OCI-LY3 (cell line): ENCODE data around the gene DNAJC18.

Experiments used
- H2AFZ ChIP-seq: fragments of 200-600, 300-600 bp; shearing (Covaris generic); 2 replicates; pipeline ENCODE4 v1.6.0; 2014; ENCODE audit warnings: antibody characterized with exemption, low read depth, low read length
- H3K27ac ChIP-seq: fragments of 200-600, 300-600 bp; sonication (generic); 2 replicates; pipeline ENCODE4 v1.5.1; 2014; ENCODE audit warnings: mild to moderate bottlenecking, low read length, moderate library complexity, mixed read lengths
- H3K27me3 ChIP-seq: fragments of 200-600, 300-600 bp; sonication (generic); 2 replicates; pipeline ENCODE4 v1.6.1; 2014; ENCODE audit warnings: low read depth, low read length, mixed read lengths
- H3K36me3 ChIP-seq: fragments of 200-600, 300-600 bp; sonication (generic); replicated peaks from 2 replicates; pipeline ENCODE3; 2014; ENCODE audit warnings: low read depth, low read length, mixed read lengths
- H3K4me1 ChIP-seq: fragments of 300-600, 200-600 bp; sonication (generic); 2 replicates; pipeline ENCODE4 v1.6.1; 2014; ENCODE audit warnings: low read length, mixed read lengths
- H3K4me2 ChIP-seq: fragments of 200-600, 300-600 bp; sonication (generic); 2 replicates; pipeline ENCODE4 v1.6.1; 2014; ENCODE audit warnings: low read length, mixed read lengths
- H3K4me3 ChIP-seq: fragments of 300-600, 200-600 bp; sonication (generic); 2 replicates; pipeline ENCODE4 v1.5.1; 2014; ENCODE audit warnings: antibody characterized with exemption, mild to moderate bottlenecking, low read length, moderate library complexity
- H3K79me2 ChIP-seq: fragments of 300-600, 200-600 bp; shearing (Covaris generic); 2 replicates; pipeline ENCODE4 v1.6.1; 2014; ENCODE audit warnings: mild to moderate bottlenecking, low read length, mixed read lengths
- H3K9ac ChIP-seq: fragments of 300-600, 200-600 bp; shearing (Covaris generic); 2 replicates; pipeline ENCODE4 v1.6.0; 2014; ENCODE audit warnings: mild to moderate bottlenecking, low read length, moderate library complexity
- H3K9me3 ChIP-seq: fragments of 200-600, 300-600 bp; shearing (Covaris generic); 2 replicates; pipeline ENCODE4 v1.6.1; 2014; ENCODE audit warnings: low read length, mixed read lengths; ENCODE audit not compliant: insufficient read depth
- H4K20me1 ChIP-seq: fragments of 200-600, 300-600 bp; sonication (generic); 2 replicates; pipeline ENCODE4 v1.6.1; 2016; ENCODE audit warnings: low read length, mixed read lengths; ENCODE audit not compliant: insufficient read depth
- EZH2phosphoT487 ChIP-seq: fragments of 200-600 bp; shearing (Covaris generic); IDR thresholded peaks from 2 replicates; pipeline ENCODE4 v1.6.1; 2018; ENCODE audit warnings: antibody characterized with exemption, mixed run types, low read depth
- TF ChIP-seq, protein P1 (sequence below): fragments of 200-600, 300-600 bp; sonication (generic); IDR thresholded peaks from 2 replicates; pipeline ENCODE4 v1.5.1; 2014; ENCODE audit warnings: antibody characterized with exemption, low read length, low read depth

DNAJC18 gene

DNA sequence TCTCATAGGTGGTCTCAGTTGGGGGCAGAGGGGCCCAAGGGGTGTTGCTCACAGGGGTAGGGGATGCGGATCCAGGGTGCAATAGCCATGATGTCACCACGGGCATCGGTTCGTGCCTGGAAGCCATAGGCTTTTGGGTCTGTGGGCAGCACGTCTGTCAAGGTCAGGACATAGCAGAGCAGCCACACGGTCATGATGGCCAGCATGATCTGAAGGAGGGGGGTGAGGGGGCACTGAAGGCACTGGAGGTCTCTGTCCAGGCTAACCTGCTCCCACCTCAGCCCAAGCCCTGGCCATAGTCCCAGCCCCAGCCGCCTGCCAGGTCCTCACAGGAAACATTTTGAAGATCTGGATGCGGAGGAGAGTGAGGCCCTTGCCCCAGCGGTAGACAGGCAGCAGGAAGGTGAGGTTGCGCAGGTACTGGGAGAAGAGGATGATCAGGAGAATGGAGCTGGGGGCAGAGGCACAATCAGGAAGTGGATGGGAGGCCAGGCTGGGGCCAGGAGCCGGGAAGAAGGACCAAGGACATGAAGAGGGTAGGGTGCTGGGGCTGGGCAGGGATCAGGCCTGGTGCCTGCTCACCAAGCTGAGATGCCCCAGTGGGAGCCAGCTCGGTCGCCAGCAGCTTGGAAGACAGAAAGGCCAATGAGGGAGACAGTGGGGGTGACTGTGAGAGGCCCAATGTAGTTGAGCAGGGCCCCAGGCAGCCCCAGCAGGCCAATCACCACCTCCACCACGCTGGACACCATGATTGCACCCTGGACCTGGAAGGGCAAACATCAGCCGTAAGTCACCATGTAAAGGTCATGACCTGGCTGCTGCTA is 59.5 kb downstream of the DNAJC18 start:
- Histone ChIP-seq H4K20me1 (no peaks in the 10 kb centered on the region), H2AFZ (no peak overlapping the region), H3K4me2 (no peak overlapping the region)

DNA sequence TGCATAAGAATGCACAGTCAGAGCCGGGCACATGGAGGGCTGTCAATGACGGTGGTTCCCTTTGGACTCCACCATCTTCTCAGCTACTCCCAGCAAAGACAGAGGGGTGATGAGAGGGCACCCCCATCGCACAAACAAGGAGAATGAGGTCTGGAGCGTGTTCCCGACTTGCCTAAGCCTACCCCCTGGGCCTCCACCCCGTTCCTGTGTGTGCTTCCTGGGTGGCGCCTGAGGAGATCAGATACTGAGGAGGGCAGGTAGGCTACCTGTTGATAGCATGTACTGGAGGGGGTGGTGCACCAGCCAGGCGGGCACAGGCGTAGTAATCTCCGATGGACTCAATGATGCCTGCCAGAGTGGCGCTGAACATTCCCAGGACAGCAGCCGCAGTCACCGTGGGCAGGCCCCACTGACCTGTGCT is 60.4 kb downstream of the DNAJC18 start:
- Histone ChIP-seq H2AFZ (no peak overlapping the region), H3K9ac (no peak overlapping the region), H3K36me3 (no peaks in the 10 kb centered on the region), H3K27me3 (no peaks in the 10 kb centered on the region), H3K27ac (no peak overlapping the region), H3K9me3 (no peaks in the 10 kb centered on the region), H3K79me2 (no peaks in the 10 kb centered on the region), H3K4me3 (no peak overlapping the region), H3K4me2 (no peak overlapping the region), H3K4me1 (no peaks in the 10 kb centered on the region), H4K20me1 (no peaks in the 10 kb centered on the region)
- no peak for TF ChIP-seq EZH2phosphoT487
- TF ChIP-seq, protein P1, sequence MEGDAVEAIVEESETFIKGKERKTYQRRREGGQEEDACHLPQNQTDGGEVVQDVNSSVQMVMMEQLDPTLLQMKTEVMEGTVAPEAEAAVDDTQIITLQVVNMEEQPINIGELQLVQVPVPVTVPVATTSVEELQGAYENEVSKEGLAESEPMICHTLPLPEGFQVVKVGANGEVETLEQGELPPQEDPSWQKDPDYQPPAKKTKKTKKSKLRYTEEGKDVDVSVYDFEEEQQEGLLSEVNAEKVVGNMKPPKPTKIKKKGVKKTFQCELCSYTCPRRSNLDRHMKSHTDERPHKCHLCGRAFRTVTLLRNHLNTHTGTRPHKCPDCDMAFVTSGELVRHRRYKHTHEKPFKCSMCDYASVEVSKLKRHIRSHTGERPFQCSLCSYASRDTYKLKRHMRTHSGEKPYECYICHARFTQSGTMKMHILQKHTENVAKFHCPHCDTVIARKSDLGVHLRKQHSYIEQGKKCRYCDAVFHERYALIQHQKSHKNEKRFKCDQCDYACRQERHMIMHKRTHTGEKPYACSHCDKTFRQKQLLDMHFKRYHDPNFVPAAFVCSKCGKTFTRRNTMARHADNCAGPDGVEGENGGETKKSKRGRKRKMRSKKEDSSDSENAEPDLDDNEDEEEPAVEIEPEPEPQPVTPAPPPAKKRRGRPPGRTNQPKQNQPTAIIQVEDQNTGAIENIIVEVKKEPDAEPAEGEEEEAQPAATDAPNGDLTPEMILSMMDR = no peak

More for the DNA sequence above, 59.5 kb downstream of the DNAJC18 start:
- TF ChIP-seq, protein P1 = no peak
- no peak for TF ChIP-seq EZH2phosphoT487
- H3K9me3 ChIP-seq = no peaks in the 10 kb centered on the region
- peaks cover 7% of the 10 kb centered on the region for H3K4me1 ChIP-seq
- H3K36me3 ChIP-seq = no peaks in the 10 kb centered on the region
- H3K4me3 ChIP-seq = no peak overlapping the region
- no peak overlapping the region for H3K27ac ChIP-seq
- no peak overlapping the region for H3K9ac ChIP-seq
- H3K27me3 ChIP-seq = no peaks in the 10 kb centered on the region
- H3K79me2 ChIP-seq = no peaks in the 10 kb centered on the region

DNA sequence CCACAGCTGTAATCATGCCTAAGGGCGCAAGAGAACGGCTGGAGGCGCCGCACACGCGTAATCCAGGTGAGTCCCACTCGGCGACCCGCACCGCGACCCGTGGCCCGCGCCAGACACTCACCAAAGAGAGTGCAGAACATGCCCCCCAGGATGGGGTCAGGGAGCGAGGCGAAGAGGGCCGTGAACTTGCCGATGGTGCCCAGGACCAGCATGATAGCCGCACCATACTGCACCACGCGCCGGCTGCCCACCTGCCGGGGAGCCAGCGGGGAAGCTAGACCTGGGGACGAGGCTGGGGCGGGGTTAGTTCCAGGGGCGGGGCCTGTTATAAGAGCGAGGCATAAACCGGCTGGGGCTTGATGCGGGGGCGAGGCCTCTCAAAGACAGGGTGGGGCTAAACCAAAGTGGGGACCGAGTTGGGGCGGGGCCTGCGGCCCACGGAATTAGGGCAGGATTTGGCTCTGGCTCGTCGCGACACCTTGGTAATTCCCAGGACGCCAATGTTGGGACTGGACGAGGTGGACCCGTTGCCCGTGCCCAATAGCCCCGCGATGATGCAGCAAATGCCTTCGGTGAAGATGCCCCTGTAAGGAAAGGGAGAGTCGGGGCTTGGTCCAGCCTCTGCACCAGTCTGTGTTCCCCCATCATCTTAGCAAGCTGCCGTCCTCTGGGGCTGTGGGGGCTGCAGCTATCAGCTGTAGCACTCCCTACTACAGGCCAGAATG is 61.1 kb downstream of the DNAJC18 start:
- Histone ChIP-seq H3K36me3 (no peaks in the 10 kb centered on the region), H3K9me3 (no peaks in the 10 kb centered on the region), H3K4me3 (no peak overlapping the region), H3K27me3 (no peaks in the 10 kb centered on the region), H2AFZ (no peak overlapping the region), H3K4me1 (no peaks in the 10 kb centered on the region), H3K27ac (no peak overlapping the region), H3K4me2 (no peak overlapping the region), H4K20me1 (no peaks in the 10 kb centered on the region), H3K79me2 (no peaks in the 10 kb centered on the region), H3K9ac (no peak overlapping the region)
- TF ChIP-seq, protein P1 = no peak
- TF ChIP-seq EZH2phosphoT487 = no peak

DNA sequence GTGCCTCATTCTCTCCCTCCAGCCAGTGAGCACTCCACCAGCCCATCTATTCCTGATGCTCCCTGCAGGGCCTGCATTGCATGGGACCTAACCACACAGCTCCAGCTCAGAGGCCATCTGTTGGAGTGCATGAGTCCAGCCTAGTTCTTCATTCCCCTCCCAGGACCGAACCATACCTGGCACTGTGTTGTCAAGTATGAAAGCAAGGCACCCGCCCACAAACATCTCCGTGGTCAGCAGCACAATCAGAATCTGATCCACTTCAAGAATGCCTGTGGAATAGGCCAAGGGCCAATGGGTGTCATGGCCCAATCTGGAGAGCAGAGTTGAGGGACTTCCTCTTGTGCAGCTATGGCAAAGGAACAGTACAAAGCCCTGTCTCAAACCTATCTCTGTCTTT is 62.1 kb downstream of the DNAJC18 start:
- no peak overlapping the region for H3K4me3 ChIP-seq
- H3K79me2 ChIP-seq = no peaks in the 10 kb centered on the region
- no peaks in the 10 kb centered on the region for H4K20me1 ChIP-seq
- H3K27me3 ChIP-seq = no peaks in the 10 kb centered on the region
- H2AFZ ChIP-seq = no peak overlapping the region
- no peak overlapping the region for H3K4me2 ChIP-seq
- H3K36me3 ChIP-seq = no peaks in the 10 kb centered on the region
- H3K9ac ChIP-seq = no peak overlapping the region
- no peaks in the 10 kb centered on the region for H3K9me3 ChIP-seq
- H3K4me1 ChIP-seq = no peaks in the 10 kb centered on the region
- no peak overlapping the region for H3K27ac ChIP-seq
- no peak for TF ChIP-seq EZH2phosphoT487
- TF ChIP-seq, protein P1 = no peak
